Stimulated activated naive CD8-positive, alpha-beta T cell treated with anti-CD3 and anti-CD28 coated beads, Interleukin-15, Interleukin-2, amounts not matched to agents 100 U/mL and 50 U/mL, for 24 hours (primary cell): ENCODE data around the gene ZNF24.

Experiments
- ATAC-seq: fragments of 150-1000 bp; cut with Tn5 transposase; one replicate; pipeline ENCODE4 v1.10.0; 2021
- DNase-seq: peaks from one replicate; pipeline ENCODE4 v3.0.0; 2021

The ZNF24 gene

DNA sequence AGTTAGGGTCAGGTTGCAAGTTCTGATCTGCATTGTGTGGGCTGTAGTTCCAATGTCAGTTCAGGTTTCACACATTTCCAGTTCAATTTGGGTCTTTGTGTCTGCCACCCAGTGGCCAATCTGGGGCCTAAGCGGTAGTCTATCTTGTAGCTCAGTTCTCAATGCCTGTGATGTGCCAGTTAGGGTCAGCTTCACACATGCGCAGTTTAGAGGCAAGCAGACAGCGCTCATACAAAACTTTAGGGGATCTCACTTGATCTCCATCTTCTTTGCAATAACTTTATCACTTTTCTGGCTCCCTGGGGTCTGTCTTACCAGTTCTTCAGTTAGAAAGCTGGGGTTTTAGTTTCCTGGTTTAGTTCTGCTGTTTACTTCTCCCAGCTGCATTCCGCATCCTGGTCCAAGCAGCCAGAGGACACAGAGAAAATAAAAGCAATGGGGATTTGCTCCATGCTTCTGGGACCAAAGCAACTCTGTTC, 11.0 kb upstream of the ZNF24 start:
- DNase-seq (peak; percentile 47), ATAC-seq (peak; percentile 91)

DNA sequence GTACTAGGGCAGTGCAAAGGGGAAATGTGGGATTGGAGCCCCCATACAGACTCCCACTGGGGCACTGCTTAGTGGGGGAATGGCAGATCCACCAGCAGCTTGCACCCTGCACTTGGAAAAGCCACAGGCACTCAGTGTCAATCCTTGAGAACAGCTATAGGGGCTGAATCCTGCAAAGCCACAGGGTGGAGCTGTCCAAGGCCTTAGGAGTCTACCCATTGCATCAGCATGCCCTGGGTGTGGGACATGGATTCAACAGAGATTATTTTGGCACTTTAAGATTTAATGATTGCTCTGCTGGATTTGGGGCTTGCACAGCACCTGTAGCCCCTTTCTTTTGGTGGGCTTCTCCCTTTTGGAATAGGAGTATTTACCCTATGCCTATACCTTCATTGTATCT, 8.6 kb upstream of the ZNF24 start:
- DNase-seq = no peak
- ATAC-seq = no peak

DNA sequence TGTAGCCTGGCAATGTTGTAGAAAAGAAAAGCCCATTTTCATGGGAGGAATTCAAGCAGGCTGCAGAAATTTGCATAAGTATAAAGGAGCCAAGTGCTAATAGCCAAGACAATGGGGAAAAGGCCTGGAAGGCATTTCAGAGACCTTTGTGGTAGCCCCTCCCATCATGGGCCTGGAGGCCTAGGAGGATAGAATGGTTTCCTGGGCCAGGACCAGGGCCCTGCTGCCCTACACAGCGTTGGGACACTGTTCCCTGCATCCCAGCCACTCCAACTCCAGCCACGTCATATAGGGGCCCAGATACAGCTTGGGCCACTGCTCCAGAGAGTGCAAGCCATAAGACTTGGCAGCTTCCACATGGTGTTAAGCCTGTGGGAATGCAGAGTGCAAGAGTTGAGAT, 8.1 kb upstream of the ZNF24 start:
- DNase-seq = no peak
- no peak for ATAC-seq

DNA sequence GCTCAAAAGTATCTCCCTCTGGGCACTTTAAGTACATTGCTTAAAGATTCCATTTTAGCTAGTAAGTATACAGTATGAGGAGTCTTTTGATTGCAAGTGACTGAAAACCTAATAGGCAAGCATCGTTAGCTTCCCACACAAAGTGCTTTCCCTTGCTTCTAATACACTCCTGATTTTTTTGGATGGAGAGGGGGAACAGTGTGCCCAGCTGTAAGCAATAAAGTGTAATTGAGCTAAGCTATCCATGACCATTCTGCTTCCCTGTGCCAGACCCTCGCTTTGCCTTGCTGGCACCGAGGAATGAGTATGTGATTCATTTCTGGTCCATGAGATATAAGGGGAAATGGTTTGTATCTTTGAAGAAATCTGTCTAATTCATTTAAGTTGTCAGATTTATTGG, 3.8 kb upstream of the ZNF24 start:
- ATAC-seq (no peak), DNase-seq (no peak)

- DNase-seq = no peak
- no peak for ATAC-seq
These were observed 1.7 kb upstream of the ZNF24 start for GRCh38 chr18:35345950-35346349.

GRCh38 chr18:35345460-35345921, 1.3 kb upstream of the ZNF24 start:
- no peak for DNase-seq

GRCh38 chr18:35344736-35345459, 678 bp upstream of the ZNF24 start:
- no peak for ATAC-seq
- no peak for DNase-seq

More at GRCh38 chr18:35345460-35345921, 1.3 kb upstream of the ZNF24 start:
- no peak for ATAC-seq

- DNase-seq (no peak), ATAC-seq (no peak)
These were observed 708 bp downstream of the ZNF24 start for GRCh38 chr18:35343488-35343935.

- ATAC-seq = no peak
- DNase-seq = no peak
These were observed 6.9 kb downstream of the ZNF24 start for GRCh38 chr18:35337286-35337685.

DNA sequence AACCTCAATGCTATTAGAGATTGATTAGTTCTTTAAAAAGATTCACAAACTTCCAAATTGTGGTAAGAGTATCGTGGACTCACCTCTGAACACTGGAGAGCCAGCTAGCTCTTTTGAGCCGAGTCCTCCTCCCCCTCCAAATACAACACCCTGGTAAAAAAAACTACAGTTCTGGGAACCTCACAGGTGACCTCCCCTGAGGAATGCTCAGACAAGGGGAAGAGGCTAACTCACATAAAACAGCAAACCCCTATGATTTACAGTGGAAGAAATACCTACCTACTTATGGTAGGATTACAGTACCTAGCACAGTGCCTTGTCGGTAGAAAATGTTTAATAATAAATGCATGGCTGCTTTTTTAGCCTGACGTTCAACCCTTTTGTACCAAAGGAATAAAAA, 8.4 kb downstream of the ZNF24 start:
- ATAC-seq (no peak), DNase-seq (no peak)

DNA sequence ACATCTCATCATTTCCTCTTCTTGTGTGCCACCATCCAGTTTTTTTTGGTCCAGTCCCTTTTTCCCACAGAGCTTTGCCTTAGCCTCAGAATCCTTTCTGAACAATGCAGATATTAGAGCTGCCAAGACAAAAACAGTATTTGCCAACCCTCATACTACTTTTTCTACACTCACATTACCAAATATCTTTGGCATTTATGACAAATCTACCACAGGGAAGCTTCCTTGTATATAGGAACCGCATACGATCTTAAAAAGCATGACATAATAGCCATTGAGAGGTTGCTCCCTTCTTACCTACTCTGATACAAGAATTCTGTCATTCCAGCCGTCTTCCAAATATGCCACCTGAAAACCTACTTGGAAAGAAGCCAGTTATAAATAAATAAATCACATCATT, 9.4 kb downstream of the ZNF24 start:
- ATAC-seq (no peak), DNase-seq (no peak)

- no peak for DNase-seq
- no peak for ATAC-seq
These were observed 10.0 kb downstream of the ZNF24 start for GRCh38 chr18:35334212-35334611.

- no peak for ATAC-seq
- DNase-seq = no peak
These were observed 12.7 kb downstream of the ZNF24 start for GRCh38 chr18:35331367-35332087.

GRCh38 chr18:35328868-35329267, 15.4 kb downstream of the ZNF24 start:
- DNase-seq (no peak), ATAC-seq (no peak)

DNA sequence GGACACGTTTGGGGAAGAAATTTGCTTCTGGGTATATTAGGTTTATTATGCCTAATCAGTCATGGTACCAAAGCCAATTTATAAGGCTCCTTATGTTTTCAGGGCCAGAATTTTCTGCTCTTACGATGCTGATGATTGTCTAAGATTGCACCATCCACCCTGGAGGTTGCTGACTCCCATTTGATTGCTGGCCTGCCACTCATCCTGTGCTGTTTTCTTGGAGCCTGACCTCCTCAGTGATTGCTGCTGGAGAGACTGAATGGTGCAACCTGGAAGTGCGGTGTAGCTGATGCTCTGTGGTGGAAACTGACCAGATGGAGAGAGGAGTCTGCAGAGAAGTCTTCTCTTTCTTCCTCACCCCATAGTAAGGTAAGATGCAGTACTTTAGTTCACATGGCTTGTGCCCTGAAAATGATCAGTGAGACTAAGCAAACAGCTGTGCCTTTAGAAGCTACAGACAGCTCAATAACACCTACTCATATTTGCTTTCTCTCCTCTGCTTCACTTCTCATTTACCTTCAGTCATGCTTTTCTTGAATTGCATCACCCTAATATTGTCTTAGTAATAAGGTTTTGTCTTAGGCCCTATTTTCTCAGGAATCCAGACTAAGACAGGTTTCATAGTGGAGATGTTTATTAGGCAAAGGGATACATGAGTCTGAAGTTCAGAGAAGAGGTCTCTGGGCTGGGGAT, 17.4 kb downstream of the ZNF24 start:
- ATAC-seq (no peak), DNase-seq (no peak)

GRCh38 chr18:35324926-35325655, 19.1 kb downstream of the ZNF24 start:
- DNase-seq = no peak
- no peak for ATAC-seq

GRCh38 chr18:35322486-35323458, 21.4 kb downstream of the ZNF24 start:
- DNase-seq = no peak

GRCh38 chr18:35311496-35311895, 32.7 kb downstream of the ZNF24 start:
- no peak for ATAC-seq
- no peak for DNase-seq

More at GRCh38 chr18:35322486-35323458, 21.4 kb downstream of the ZNF24 start:
- ATAC-seq = no peak

GRCh38 chr18:35306588-35307250, 37.5 kb downstream of the ZNF24 start:
- ATAC-seq = no peak
- no peak for DNase-seq

- no peak for ATAC-seq
These were observed 40.6 kb downstream of the ZNF24 start for GRCh38 chr18:35303610-35304009.

More at GRCh38 chr18:35303610-35304009, 40.6 kb downstream of the ZNF24 start:
- no peak for DNase-seq
